Effector memory CD4-positive, alpha-beta T cell (primary cell): ENCODE data around the gene RPGRIP1L.

Experiments used
- DNase-seq, 3 donors: peaks; one replicate each; pipeline ENCODE4 v3.0.0-alpha.2; 2020
- H3K27ac ChIP-seq: 2 replicates; pipeline ENCODE4 v1.7.0; 2013; ENCODE audit warnings: mild to moderate bottlenecking, low read length, moderate library complexity; ENCODE audit not compliant: insufficient read depth, poor library complexity, severe bottlenecking
- H3K27me3 ChIP-seq: replicated peaks from 2 replicates; pipeline ENCODE4 v1.7.0; 2013; ENCODE audit warnings: mild to moderate bottlenecking, low read length; ENCODE audit not compliant: insufficient read depth, control insufficient read depth, poor library complexity, severe bottlenecking
- H3K36me3 ChIP-seq: 2 replicates; pipeline ENCODE4 v1.7.0; 2013; ENCODE audit warnings: mild to moderate bottlenecking, low read length, moderate library complexity; ENCODE audit not compliant: control insufficient read depth, insufficient read depth
- H3K4me1 ChIP-seq: 2 replicates; pipeline ENCODE4 v1.7.0; 2013; ENCODE audit warnings: low read length, mild to moderate bottlenecking; ENCODE audit not compliant: control insufficient read depth, insufficient read depth, poor library complexity, severe bottlenecking
- H3K4me3 ChIP-seq: 2 replicates; pipeline ENCODE4 v1.7.0; 2013; ENCODE audit warnings: low read length, low read depth, mild to moderate bottlenecking; ENCODE audit not compliant: insufficient read depth, poor library complexity, severe bottlenecking
- H3K9me3 ChIP-seq: 2 replicates; pipeline ENCODE4 v1.7.0; 2013; ENCODE audit warnings: mild to moderate bottlenecking, low read length, moderate library complexity; ENCODE audit not compliant: control insufficient read depth

Gene RPGRIP1L

DNA sequence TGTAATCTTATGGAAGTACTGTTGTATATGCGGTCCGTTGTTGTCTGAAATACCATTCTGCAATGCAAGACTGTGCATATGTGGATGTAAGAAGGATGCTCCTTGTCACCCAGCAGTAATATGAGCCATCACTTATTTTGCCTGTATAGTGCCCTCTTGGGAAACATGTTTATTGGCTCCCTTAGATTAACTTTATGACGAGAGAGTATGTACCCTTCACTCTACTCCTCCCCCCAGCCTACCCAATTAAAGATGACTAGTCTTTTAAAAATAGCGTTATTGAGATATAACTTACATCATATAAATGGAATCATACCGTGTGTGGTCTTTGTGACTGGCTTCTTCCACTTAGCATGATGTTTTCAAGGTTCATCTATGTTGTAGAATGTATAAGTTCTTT lies 33.9 kb upstream of the RPGRIP1L start:
- H3K27me3 ChIP-seq: no peaks in the 10 kb centered on the region
- no peaks in the 10 kb centered on the region for H3K9me3 ChIP-seq
- H3K36me3 ChIP-seq: no peaks in the 10 kb centered on the region
- H3K27ac ChIP-seq: no peak overlapping the region
- no peak for DNase-seq
- H3K4me3 ChIP-seq: no peak overlapping the region
- H3K4me1 ChIP-seq: no peaks in the 10 kb centered on the region

DNA sequence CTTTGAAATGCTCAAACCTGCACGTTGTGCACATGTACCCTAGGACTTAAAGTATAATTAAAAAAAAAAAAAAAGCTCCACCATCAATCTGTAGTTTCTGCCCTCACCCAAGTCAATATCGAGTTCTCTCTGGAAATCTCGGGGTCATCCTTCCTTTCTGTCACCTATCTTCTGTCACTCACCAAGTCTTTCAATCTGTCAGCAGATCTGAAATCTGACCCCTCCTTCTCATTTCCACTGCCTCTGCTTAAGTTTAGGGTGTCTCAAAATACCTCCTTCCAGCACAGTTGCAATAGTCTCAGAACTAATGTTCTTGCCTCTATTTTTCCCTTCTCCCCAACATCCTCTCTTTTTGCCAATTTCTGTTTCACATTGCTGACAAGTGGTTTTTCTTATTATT lies 32.6 kb upstream of the RPGRIP1L start:
- no peak overlapping the region for H3K4me3 ChIP-seq
- no peak for DNase-seq
- no peaks in the 10 kb centered on the region for H3K27me3 ChIP-seq
- H3K36me3 ChIP-seq: no peaks in the 10 kb centered on the region
- H3K9me3 ChIP-seq: no peaks in the 10 kb centered on the region
- H3K27ac ChIP-seq: no peak overlapping the region
- H3K4me1 ChIP-seq: no peaks in the 10 kb centered on the region

- no peaks in the 10 kb centered on the region for H3K36me3 ChIP-seq
- no peak overlapping the region for H3K4me3 ChIP-seq
- H3K9me3 ChIP-seq: no peaks in the 10 kb centered on the region
- no peak overlapping the region for H3K27ac ChIP-seq
- no peaks in the 10 kb centered on the region for H3K4me1 ChIP-seq
- H3K27me3 ChIP-seq: no peaks in the 10 kb centered on the region
- no peak for DNase-seq
Observed at GRCh38 chr16:53734908-53735307, 31.2 kb upstream of the RPGRIP1L start.

- H3K27ac ChIP-seq: no peak overlapping the region
- DNase-seq: no peak
Observed at GRCh38 chr16:53732296-53732929, 28.8 kb upstream of the RPGRIP1L start.

DNA sequence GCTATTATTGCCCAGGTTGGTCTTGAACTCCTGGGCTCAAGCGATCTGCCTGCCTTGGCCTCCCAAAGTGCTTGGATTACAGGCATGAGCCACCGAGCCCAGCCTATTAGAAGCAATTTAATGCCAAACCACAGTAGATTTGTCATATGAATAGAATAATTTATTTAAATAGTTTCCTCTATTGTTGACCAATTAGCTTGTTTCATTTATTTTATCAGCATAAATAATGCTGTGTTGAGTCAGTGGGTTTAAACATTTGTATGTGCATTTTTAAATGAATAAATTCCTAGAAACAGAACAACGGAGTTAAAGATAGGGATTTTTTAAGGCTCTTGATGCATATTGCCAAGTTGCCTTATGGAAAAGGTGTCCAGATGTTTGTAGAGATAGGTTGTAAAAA lies 27.0 kb upstream of the RPGRIP1L start:
- Histone ChIP-seq H3K27me3 (no peaks in the 10 kb centered on the region), H3K36me3 (no peaks in the 10 kb centered on the region), H3K27ac (no peak overlapping the region), H3K4me3 (no peak overlapping the region), H3K9me3 (no peaks in the 10 kb centered on the region), H3K4me1 (no peaks in the 10 kb centered on the region)
- DNase-seq: no peak

More at GRCh38 chr16:53732296-53732929, 28.8 kb upstream of the RPGRIP1L start:
- Histone ChIP-seq H3K9me3 (no peaks in the 10 kb centered on the region), H3K4me3 (no peak overlapping the region), H3K27me3 (no peaks in the 10 kb centered on the region), H3K4me1 (no peaks in the 10 kb centered on the region), H3K36me3 (no peaks in the 10 kb centered on the region)

GRCh38 chr16:53726625-53727024 lies 23.0 kb upstream of the RPGRIP1L start:
- no peaks in the 10 kb centered on the region for H3K4me1 ChIP-seq
- no peak overlapping the region for H3K4me3 ChIP-seq
- no peak for DNase-seq
- no peaks in the 10 kb centered on the region for H3K36me3 ChIP-seq
- no peaks in the 10 kb centered on the region for H3K9me3 ChIP-seq
- no peaks in the 10 kb centered on the region for H3K27me3 ChIP-seq
- no peak overlapping the region for H3K27ac ChIP-seq

DNA sequence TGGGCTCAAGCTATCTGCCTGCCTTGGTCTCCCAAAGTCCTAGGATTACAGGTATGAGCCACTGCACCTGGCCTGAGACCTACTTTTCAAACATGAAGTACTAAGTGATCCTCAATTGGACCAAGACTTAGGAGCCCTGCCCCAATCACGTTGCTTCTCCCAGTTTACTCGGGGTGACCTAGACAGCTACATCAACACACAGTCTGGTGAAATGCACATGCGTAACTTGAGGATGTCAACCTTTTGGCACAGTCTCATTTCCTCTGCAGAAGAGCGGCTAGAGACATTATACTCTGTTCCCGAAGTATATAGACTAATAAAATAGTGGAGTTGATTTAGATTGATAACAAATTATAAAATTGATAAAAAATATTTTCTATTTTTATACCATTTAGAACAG lies 17.4 kb upstream of the RPGRIP1L start:
- no peak overlapping the region for H3K27ac ChIP-seq

GRCh38 chr16:53717577-53717976 lies 13.9 kb upstream of the RPGRIP1L start:
- no peaks in the 10 kb centered on the region for H3K4me1 ChIP-seq

More for the DNA sequence above, 17.4 kb upstream of the RPGRIP1L start:
- DNase-seq: no peak
- Histone ChIP-seq H3K27me3 (no peaks in the 10 kb centered on the region), H3K4me3 (no peak overlapping the region), H3K36me3 (no peaks in the 10 kb centered on the region), H3K4me1 (no peaks in the 10 kb centered on the region), H3K9me3 (no peaks in the 10 kb centered on the region)

DNA sequence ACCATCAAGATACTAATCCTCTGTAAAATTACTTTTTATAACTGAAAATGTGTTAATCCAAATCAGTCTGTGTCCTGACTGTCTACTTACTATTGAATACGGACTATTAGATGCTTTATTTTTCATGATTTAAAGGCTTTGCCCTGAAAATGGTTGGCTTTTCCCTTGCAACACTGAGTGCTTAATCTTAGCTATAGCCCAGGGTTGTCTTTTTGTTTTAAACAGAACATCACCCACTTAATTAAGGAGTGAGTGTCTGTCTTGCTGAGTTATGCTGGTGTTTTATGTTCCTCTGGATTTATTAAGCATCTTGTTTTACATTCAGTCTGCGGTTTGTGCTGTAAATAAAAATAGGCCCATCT lies 11.3 kb upstream of the RPGRIP1L start:
- no peak overlapping the region for H3K27ac ChIP-seq
- no peaks in the 10 kb centered on the region for H3K4me1 ChIP-seq
- H3K9me3 ChIP-seq: no peaks in the 10 kb centered on the region
- no peaks in the 10 kb centered on the region for H3K27me3 ChIP-seq
- H3K36me3 ChIP-seq: no peaks in the 10 kb centered on the region
- H3K4me3 ChIP-seq: no peak overlapping the region
- DNase-seq: no peak

More at GRCh38 chr16:53717577-53717976, 13.9 kb upstream of the RPGRIP1L start:
- Histone ChIP-seq H3K4me3 (no peak overlapping the region), H3K36me3 (no peaks in the 10 kb centered on the region), H3K27me3 (no peaks in the 10 kb centered on the region), H3K27ac (no peak overlapping the region), H3K9me3 (no peaks in the 10 kb centered on the region)
- DNase-seq: no peak

DNA sequence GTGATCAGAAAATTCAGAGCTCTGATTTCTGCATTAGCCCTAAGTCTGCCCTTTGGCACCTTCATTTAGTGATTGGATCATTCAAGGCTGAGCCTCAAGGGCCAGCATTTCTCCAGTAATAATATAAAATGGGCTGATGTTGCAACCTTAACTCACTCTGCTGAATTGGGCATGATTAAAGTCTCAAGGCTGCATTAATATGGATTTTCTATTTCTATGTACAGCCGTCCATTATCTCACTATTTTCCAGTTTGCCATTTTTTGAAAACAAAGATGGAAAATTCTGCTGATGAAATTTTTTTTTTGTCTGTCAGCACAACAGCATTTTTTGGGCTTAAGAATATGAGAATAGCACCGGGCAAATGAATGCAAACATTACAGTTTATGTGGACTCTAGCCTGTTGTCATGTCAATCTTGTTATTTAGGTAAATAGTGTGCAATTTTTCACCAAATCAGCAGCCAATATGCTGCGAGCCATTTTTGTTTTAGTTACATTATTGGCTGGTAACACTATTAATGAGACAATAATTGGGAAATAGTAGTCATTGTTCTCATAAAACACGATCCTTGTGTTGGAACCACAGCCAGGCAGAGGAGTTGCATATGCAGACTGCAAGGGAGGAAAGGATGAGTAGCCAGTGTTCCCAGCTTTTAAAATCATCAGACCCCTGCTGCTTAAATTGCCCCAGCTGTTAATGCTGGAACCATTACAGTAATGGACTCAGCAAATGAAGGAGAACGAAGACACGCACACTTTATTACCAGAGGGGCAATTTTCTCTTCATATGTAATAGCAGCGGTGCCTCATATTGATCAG lies 10.8 kb upstream of the RPGRIP1L start:
- Histone ChIP-seq H3K9me3 (no peaks in the 10 kb centered on the region), H3K27ac (no peak overlapping the region), H3K4me1 (no peaks in the 10 kb centered on the region), H3K4me3 (no peak overlapping the region), H3K36me3 (no peaks in the 10 kb centered on the region), H3K27me3 (no peaks in the 10 kb centered on the region)
- no peak for DNase-seq
